GM21737 (cell line): ENCODE measurements around the gene RASAL1.

Source experiments
- ATAC-seq: cut with Tn5 transposase; IDR thresholded peaks from one replicate; pipeline ENCODE4 v1.9.1; 2021; ENCODE audit warnings: mild to moderate bottlenecking, moderate library complexity; ENCODE audit not compliant: unreplicated experiment

RASAL1 gene

DNA sequence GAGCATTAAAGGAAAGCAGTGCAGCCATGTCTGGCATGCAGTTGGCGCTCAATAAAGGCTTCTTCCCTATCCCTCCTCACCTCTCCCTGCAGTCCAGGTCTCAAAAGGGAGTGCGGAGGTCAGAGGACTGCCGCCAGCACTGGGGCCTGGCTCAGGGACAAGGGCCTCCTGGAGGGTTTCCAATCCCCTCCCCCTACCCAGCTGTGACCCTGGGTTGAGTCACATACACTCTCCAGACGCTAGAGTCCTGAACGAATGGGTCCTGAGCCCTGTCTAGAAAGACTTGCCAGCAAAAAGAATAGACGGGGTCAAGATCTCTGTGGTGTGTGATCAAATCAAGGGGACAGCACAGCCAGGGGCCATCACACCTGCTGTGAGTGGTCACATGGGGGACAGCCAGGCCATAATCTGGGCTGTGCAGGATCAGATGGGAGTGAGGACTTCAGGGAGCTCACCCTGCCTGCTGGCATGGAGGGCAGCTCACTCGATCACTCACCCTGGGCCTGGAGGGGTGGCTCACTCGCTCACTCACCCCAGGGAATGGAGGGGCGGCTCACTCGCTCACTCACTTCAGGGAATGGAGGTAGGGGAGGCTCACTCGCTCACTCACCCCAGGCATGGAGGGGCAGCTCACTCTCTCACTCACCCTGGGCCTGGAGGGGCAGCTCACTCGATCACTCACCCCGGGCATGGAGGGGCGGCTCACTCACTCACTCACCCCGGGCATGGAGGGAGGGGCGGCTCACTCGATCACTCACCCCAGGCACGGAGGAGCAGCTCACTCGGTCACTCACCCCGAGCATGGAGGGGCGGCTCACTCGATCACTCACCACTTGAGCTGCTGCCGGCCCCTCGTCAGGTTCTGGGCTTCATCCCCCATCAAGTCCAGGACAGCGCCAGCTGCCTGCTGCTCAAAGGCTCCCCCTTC is 26.8 kb upstream of the RASAL1 start:
- no peak for ATAC-seq

- ATAC-seq, result no peak
Observed at GRCh38 chr12:113161415-113162016, 26.0 kb upstream of the RASAL1 start.

DNA sequence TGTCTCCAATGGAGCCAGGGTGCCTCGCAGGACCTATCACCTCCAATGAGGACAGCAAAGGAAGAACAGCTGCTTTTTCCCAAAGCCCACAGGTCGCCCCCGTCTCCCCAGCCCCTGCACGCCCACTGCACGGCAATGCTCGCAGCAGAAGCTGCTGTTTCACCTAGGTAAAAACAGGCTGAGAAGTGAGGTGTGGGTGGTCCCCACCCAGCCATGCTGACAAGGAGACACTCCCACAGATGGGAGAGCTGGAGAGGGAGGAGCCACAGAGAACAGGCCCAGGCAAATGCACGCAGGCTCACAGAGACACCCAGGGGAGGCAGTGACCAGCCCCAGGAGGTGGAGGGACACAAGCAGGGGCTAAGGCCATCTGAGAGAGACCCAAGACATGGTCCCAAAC is 24.4 kb upstream of the RASAL1 start:
- ATAC-seq, result no peak

DNA sequence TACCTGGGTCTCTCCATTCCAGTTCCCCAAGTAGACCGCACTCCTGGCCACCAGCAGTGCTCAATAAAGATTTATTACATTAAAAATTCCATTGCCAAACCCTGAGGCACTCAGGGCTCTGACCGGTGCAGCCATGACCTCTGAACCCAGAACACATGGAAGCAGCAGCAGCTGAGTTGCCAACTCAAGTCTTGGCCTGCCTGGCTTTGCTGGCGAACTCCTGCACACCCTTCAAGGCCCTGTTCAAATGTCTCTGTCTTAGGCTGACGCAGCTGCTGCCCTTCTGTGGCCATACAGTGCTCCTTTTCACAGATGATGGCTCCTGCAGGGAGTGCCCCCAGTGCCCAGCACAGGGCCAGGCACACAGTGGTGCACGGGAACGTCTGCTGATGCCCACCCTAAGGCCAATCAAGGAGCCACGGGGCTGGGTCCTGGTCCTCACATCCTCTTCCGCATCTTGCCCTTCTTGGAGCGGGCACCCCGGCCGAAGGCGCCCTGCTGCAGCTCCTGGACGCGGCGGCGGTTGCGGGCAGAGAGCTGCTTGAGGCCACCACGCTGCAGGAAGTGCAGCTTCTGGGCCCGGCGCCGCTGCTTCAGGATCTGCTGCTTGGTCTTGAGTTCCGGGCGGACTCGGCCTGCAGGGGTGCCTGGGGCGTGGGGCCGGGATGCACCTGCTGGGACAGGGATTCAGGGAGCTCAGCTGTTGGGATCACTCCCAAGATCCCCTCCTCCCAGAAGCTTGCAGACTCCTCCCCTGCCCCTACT is 23.1 kb upstream of the RASAL1 start:
- no peak for ATAC-seq

GRCh38 chr12:113157218-113157859 is 21.8 kb upstream of the RASAL1 start:
- no peak for ATAC-seq

- ATAC-seq, result no peak
Observed at GRCh38 chr12:113155646-113156045, 20.1 kb upstream of the RASAL1 start.

GRCh38 chr12:113155060-113155459 is 19.5 kb upstream of the RASAL1 start:
- ATAC-seq, result no peak

DNA sequence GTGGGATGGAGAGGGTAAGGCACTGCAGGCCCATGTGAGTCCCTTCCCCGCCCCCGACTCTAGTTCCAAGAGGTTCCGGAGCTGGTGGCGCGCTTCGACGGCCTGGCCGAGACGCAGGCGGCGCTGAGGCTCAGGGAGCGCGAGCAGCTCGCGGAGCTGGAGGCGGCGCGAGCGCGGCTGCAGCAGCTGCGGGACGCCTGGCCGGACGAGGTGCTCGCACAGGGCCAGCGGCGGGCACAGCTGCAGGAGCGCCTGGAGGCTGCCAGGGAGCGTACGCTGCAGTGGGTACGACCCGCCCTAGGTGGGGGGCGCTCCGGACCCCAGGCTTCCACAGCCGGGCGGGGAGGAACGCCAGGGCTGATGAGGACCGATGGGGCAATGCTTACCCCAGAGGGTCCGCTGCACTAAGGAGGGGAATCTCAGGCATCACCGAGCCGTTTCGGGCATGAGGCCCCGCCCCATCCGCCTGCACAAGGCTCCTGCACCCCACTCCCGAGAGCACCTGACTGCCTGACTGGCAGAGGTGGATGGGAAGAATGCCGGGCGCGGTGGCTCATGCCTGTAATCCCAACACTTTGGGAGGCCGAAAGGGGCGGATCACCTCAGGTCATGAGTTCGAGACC is 18.9 kb upstream of the RASAL1 start:
- ATAC-seq, result no peak

GRCh38 chr12:113152835-113153814 is 17.6 kb upstream of the RASAL1 start:
- ATAC-seq, result no peak

DNA sequence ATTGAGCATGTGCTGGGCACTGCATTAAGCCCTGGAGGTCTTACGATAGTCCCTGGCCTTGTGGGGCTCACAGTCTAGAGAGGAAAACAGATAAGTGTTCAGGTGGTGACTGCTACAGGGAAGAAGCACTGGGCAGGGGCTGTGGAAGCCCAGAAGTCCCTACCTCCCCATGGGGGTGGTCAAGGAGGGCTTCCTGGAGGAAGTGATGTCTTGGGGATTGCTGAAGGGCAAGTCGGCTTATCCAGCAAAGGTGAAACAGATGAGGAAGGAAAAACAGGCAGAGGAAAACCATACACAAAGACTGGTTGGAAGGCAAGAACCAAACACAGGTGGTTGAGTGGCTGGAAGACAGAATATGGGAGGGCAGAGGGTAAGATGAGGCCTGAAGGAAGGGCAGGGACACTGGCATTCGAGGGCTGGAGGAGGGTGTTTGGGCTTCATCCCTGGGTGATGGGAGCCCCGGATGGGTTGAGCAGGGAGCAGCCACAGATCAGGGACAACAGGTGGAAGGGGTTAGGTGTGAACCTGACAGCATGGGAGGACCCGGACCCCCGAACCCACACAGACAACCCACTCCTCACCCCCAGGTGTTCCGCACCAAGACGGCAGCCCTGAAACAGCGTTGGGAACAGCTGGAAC is 16.8 kb upstream of the RASAL1 start:
- no peak for ATAC-seq

DNA sequence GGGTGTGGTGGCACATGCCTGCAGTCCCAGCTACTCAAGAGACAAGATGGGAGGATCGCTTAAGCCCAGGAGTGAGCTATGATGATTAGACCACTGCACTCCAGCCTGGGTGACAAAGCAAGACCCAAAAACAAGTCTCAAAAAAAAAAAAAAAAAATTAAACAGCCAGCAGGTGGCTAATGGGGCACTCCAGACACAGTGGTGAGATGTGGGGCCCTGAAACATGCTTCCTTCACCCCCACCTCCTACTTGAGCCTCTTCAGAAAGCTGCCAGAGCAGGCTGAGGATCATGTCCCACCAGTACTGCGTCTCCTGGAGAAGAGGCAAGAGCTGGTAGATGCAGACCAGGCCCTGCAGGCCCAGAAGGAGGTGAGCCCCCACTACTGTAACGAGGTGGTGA is 16.1 kb upstream of the RASAL1 start:
- no peak for ATAC-seq

GRCh38 chr12:113149361-113150150 is 14.0 kb upstream of the RASAL1 start, which contains the start of gene CFAP73:
TSS of gene CFAP73 (plus strand) at chr12:113149724. CDS start at chr12:113149858, 134 bp downstream.
- no peak for ATAC-seq

DNA sequence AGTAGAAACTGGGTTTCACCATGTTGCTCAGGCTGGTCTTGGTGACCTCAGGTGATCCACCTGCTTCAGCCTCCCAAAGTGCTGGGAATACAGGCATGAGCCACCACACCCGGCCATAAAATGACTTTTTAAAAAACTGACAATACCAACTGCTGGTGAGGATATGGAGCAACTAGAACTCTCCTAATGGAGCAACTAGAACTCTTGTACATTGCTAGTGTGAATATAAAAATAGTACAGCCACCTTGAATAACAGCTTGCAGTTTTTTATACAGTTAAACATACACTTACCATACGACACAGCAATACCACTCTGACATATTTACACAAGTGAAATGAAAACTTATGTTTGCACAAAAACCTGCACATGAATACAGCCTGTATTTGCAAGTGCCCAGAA is 11.4 kb upstream of the RASAL1 start:
- no peak for ATAC-seq

- ATAC-seq, result no peak
Observed at GRCh38 chr12:113145720-113146551, 10.4 kb upstream of the RASAL1 start.

GRCh38 chr12:113144806-113145205 is 9.2 kb upstream of the RASAL1 start:
- ATAC-seq, result no peak

- no peak for ATAC-seq
Observed at GRCh38 chr12:113143959-113144358, 8.4 kb upstream of the RASAL1 start.

GRCh38 chr12:113142886-113143332 is 7.3 kb upstream of the RASAL1 start:
- ATAC-seq, result no peak
